Adrenal gland (tissue), 5 donors: Measurements from ENCODE around the gene GTF3C6.

ENCODE experiments used
- POLR2A ChIP-seq, 2 donors: fragments of 450-650 bp; IDR thresholded peaks; one replicate each; pipeline ENCODE4 v1.6.1; 2017; ENCODE audit warnings: antibody characterized with exemption in 2 of 2, mild to moderate bottlenecking in 2 of 2, moderate library complexity in 1 of 2
- TF ChIP-seq, protein P1 (sequence below), 6 experiments: fragments of 450-650 bp in 4 of 6; fragments of 200-600 bp in 2 of 6; sonication (generic) in 1 of 6; IDR thresholded peaks; 1 replicate in 5 of 6; 2 replicates in 1 of 6; pipeline versions ENCODE4 v1.5.1 to v1.8.0; 2016 to 2021; ENCODE audit warnings: antibody characterized with exemption in 6 of 6, mild to moderate bottlenecking in 2 of 6, moderate library complexity in 1 of 6
- donor health status: DM: no; HTN: no; CAD: no.

DNA sequence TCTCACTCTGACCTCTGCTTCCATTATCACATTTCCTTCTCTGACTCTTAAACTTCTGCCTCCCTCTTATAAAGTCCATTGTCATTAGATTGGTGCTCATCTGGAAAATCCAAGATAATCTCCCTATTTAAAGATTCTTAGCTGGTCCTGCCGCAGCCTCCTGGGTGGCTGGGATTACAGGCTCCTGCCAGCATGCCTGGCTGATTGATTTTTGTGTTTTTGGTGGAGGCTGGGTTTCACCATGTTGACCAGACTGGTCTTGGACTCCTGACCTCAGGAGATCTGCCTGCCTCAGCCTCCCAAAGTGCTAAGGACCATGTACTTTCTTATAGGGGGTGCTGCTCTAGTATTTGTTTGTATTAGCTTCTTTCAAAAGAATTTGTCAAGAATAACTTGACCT, 18.1 kb downstream of the GTF3C6 start:
- TF ChIP-seq POLR2A (IDR thresholded peaks at IDR 0.05): no peak
- TF ChIP-seq, protein P1, sequence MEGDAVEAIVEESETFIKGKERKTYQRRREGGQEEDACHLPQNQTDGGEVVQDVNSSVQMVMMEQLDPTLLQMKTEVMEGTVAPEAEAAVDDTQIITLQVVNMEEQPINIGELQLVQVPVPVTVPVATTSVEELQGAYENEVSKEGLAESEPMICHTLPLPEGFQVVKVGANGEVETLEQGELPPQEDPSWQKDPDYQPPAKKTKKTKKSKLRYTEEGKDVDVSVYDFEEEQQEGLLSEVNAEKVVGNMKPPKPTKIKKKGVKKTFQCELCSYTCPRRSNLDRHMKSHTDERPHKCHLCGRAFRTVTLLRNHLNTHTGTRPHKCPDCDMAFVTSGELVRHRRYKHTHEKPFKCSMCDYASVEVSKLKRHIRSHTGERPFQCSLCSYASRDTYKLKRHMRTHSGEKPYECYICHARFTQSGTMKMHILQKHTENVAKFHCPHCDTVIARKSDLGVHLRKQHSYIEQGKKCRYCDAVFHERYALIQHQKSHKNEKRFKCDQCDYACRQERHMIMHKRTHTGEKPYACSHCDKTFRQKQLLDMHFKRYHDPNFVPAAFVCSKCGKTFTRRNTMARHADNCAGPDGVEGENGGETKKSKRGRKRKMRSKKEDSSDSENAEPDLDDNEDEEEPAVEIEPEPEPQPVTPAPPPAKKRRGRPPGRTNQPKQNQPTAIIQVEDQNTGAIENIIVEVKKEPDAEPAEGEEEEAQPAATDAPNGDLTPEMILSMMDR (IDR thresholded peaks at IDR 0.05): no peak
